Erythroblast (primary cell): ENCODE data around the gene IKBKG.
"Not testable (repeated sequence)": the region's sequence is repeated elsewhere in the genome, so short reads cannot be mapped to it uniquely, and the experiment has no call there.

Source experiments
- GATA1 ChIP-seq: IDR thresholded peaks from 2 replicates; pipeline ENCODE4 v1.6.1; 2011; ENCODE audit warnings: low read depth, mild to moderate bottlenecking, control low read depth, low read length, moderate library complexity
- POLR2A ChIP-seq: IDR thresholded peaks from 2 replicates; pipeline ENCODE4 v1.6.1; 2011; ENCODE audit warnings: mild to moderate bottlenecking, low read length

DNA sequence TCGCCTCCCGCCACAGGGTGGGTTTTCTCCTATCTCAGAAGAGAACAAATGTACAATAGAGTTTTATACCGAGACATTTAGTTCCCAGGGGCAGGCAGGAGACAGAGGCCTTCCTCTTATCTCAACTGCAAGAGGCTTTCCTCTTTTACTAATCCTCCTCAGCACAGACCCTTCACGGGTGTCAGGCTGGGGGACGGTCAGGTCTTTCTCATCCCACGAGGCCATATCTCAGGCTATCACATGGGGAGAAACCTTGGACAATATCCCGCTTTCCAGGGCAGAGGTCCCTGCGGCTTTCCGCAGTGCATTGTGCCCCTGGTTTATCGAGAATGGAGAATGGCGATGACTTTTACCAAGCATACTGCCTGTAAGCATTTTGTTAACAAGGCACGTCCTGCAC, 61.4 kb downstream of the IKBKG start:
- not testable (repeated sequence) for TF ChIP-seq GATA1, POLR2A
